Transverse colon (tissue), 4 donors: ENCODE results near the gene TTPAL. TPM values are rescaled to one million over a fixed set of nuclear protein-coding genes. Genes with fewer than 3 reads are reported as not detected.

Experiments
- DNase-seq: peaks from one replicate; pipeline ENCODE4 v3.0.0-alpha.2; 2019
- H3K27ac ChIP-seq, 4 donors: fragments of 200-600 bp; sonication (generic); 2 replicates each; pipeline ENCODE4 v1.5.1; 2016 to 2018; ENCODE audit warnings: inconsistent platforms in 4 of 4
- H3K27me3 ChIP-seq: fragments of 200-600 bp; sonication (generic); 2 replicates; pipeline ENCODE4 v1.5.1; 2017; ENCODE audit warnings: inconsistent platforms
- H3K36me3 ChIP-seq, 4 donors: fragments of 200-600 bp; sonication (generic); 2 replicates each; pipeline ENCODE4 v1.5.1; 2017 to 2019; ENCODE audit warnings: inconsistent platforms in 4 of 4
- H3K4me1 ChIP-seq, 4 donors: fragments of 200-600 bp; sonication (generic); 2 replicates each; pipeline ENCODE4 v1.5.1; 2017 to 2020; ENCODE audit warnings: inconsistent platforms in 4 of 4
- H3K4me3 ChIP-seq, 4 donors: fragments of 200-600 bp; sonication (generic); 1 replicate in 1 of 4; 2 replicates in 3 of 4; pipeline versions ENCODE4 v1.5.1 to v1.6.1; 2017 to 2019; ENCODE audit warnings: inconsistent platforms in 4 of 4
- H3K9me3 ChIP-seq, 2 donors: fragments of 200-600 bp; sonication (generic); 2 replicates each; pipeline ENCODE4 v1.5.1; 2017 to 2019; ENCODE audit warnings: inconsistent platforms in 2 of 2
- CTCF ChIP-seq, 5 experiments: fragments of 200-600 bp in 3 of 5; fragments of 450-650 bp in 2 of 5; sonication (generic) in 3 of 5; IDR thresholded peaks; 1 replicate in 2 of 5; 2 replicates in 3 of 5; pipeline ENCODE4 v1.5.1; 2016 to 2017; ENCODE audit warnings: antibody characterized with exemption in 5 of 5, inconsistent platforms in 3 of 5, mild to moderate bottlenecking in 2 of 5, moderate library complexity in 1 of 5
- EP300 ChIP-seq: sonication (generic); formaldehyde crosslinking; IDR thresholded peaks from one replicate; pipeline ENCODE4 v1.6.1; 2017; ENCODE audit warnings: antibody characterized with exemption, low read depth
- POLR2A ChIP-seq: fragments of 450-650 bp; IDR thresholded peaks from one replicate; pipeline ENCODE4 v1.6.1; 2016; ENCODE audit warnings: antibody characterized with exemption, mild to moderate bottlenecking, moderate library complexity
- POLR2AphosphoS5 ChIP-seq, 3 donors: sonication (generic); formaldehyde crosslinking; IDR thresholded peaks; one replicate each; pipeline ENCODE4 v1.6.1; 2016; ENCODE audit warnings: antibody characterized with exemption in 3 of 3
- WGBS, 2 donors: methylation state at CpG; one replicate each; pipeline ENCODE4 v1.1.5; 2018; ENCODE audit warnings: low coverage in 1 of 2; 5-methylcytosine and 5-hydroxymethylcytosine counted together
- in situ Hi-C, 4 donors: fragments of 200-750 bp; cut with MboI; loops; one replicate each; pipeline versions ENCODE4 v1.15.0 to v1.15.1; 2017; ENCODE audit warnings: low sequenced_read_pairs in 3 of 4, low pct_ligation_motif_present in 1 of 4, low pct_unique_long_range_greater_than_20kb in 1 of 4
- intact Hi-C: fragments of 100-400 bp; cut with DNase I; formaldehyde crosslinking; loops from one replicate; pipeline ENCODE4 v1.15.1; 2023; ENCODE audit warnings: low total_unique reads
- small RNA-seq, 4 donors: library from RNA; depleted of rRNA; stranded (forward); fragments of <200 nt; gene quantifications; one replicate each; pipeline ENCODE3, GENCODE V24; 2016
- total RNA-seq, 4 donors: library from RNA; depleted of rRNA; stranded (reverse); fragments of >200 nt; gene quantifications; one replicate each; pipeline ENCODE4 v1.1.0, GENCODE V29; 2016

The TTPAL gene
- total RNA-seq, 4 donors from 2014 or later = 6.8 to 20.9 (median 9.2) TPM

- TF ChIP-seq EP300 = no peak
- no peak for TF ChIP-seq POLR2A
- no peak for TF ChIP-seq POLR2AphosphoS5 (IDR thresholded peaks at IDR 0.05)
- no peak for TF ChIP-seq CTCF (IDR thresholded peaks at IDR 0.05)
- in situ Hi-C loops (no loop called here), intact Hi-C loops (no loop called here)
- Histone ChIP-seq H3K9me3 (no peaks in the 10 kb centered on the region), H3K4me1 (peaks cover 4 to 60% (median 21%) of the 10 kb centered on the region in 4 donors), H3K36me3 (no peaks in the 10 kb centered on the region), H3K27ac (peak overlapping the region in 2 of 4 donors; percentile 62 to 67), H3K27me3 (no peaks in the 10 kb centered on the region), H3K4me3 (no peak overlapping the region)
- 72 to 100% methylated on average over 1 to 6 of the region's 6 CpGs for WGBS, 2 donors
- no peak for DNase-seq
These were observed 65.2 kb downstream of the TTPAL start for GRCh38 chr20:44540834-44541233.

GRCh38 chr20:44541992-44542391, 66.3 kb downstream of the TTPAL start:
- no peak for DNase-seq
- H3K9me3 ChIP-seq = no peaks in the 10 kb centered on the region
- in situ Hi-C loops = no loop called here
- H3K27ac ChIP-seq = peak overlapping the region; percentile 26 to 67 (median 49)
- intact Hi-C loops = no loop called here
- H3K36me3 ChIP-seq = no peaks in the 10 kb centered on the region
- H3K27me3 ChIP-seq = no peaks in the 10 kb centered on the region
- 63 to 65% methylated on average over 4 of the region's 4 CpGs for WGBS, 2 donors
- H3K4me1 ChIP-seq = peaks cover 0 to 48% (median 17%) of the 10 kb centered on the region in 4 donors
- no peak overlapping the region for H3K4me3 ChIP-seq
- no peak for TF ChIP-seq POLR2AphosphoS5 (IDR thresholded peaks at IDR 0.05)
- TF ChIP-seq EP300 = no peak
- TF ChIP-seq CTCF (IDR thresholded peaks at IDR 0.05) = no peak
- no peak for TF ChIP-seq POLR2A

GRCh38 chr20:44542890-44543289, 67.2 kb downstream of the TTPAL start:
- Histone ChIP-seq H3K27ac (peak overlapping the region; percentile 26 to 67 (median 49)), H3K4me1 (peaks cover 0 to 44% (median 16%) of the 10 kb centered on the region in 4 donors), H3K9me3 (no peaks in the 10 kb centered on the region), H3K4me3 (no peak overlapping the region), H3K27me3 (no peaks in the 10 kb centered on the region), H3K36me3 (no peaks in the 10 kb centered on the region)
- in situ Hi-C loops (no loop called here), intact Hi-C loops (no loop called here)
- DNase-seq = no peak
- 38% methylated on average over 1 of the region's 1 CpG; no CpG with 5 or more reads in 1 of the 2 donors for WGBS, 2 donors
- TF ChIP-seq POLR2A (no peak), CTCF (IDR thresholded peaks at IDR 0.05) (no peak), EP300 (no peak), POLR2AphosphoS5 (IDR thresholded peaks at IDR 0.05) (no peak)

- TF ChIP-seq POLR2AphosphoS5 (IDR thresholded peaks at IDR 0.05) (no peak), CTCF (IDR thresholded peaks at IDR 0.05) (no peak), EP300 (no peak), POLR2A (no peak)
- in situ Hi-C loops (no loop called here), intact Hi-C loops (no loop called here)
- Histone ChIP-seq H3K27me3 (no peaks in the 10 kb centered on the region), H3K4me1 (peaks cover 0 to 45% (median 18%) of the 10 kb centered on the region in 4 donors), H3K9me3 (no peaks in the 10 kb centered on the region), H3K4me3 (no peak overlapping the region), H3K36me3 (no peaks in the 10 kb centered on the region), H3K27ac (peak overlapping the region; percentile 26 to 67 (median 49))
- 44 to 60% methylated on average over 3 of the region's 3 CpGs for WGBS, 2 donors
- DNase-seq = no peak
These were observed 67.7 kb downstream of the TTPAL start for GRCh38 chr20:44543358-44543757.

Small RNA genes lying within 50 kb of the gene (small RNA-seq; reads per million reads assigned to genes)
- 0 to 1.1 (median 0.19) reads per million in 4 donors for gene RPL37AP1

Other genes starting within 250 kb of the TTPAL start
- not detected for gene GDAP1L1, start 228.6 kb upstream of the TTPAL start, total RNA-seq
- 10 to 100 TPM in 2 of 4 donors, 1 to 10 TPM in 2; 4.1 to 12.4 (median 9.7) TPM for gene FITM2, start 164.7 kb upstream of the TTPAL start, total RNA-seq
- gene R3HDML, start 138.8 kb upstream of the TTPAL start, total RNA-seq = not detected
- gene HNF4A, start 120.2 kb upstream of the TTPAL start, total RNA-seq = 100 to 1,000 TPM; 173 to 471 (median 252) TPM
- 10 to 100 TPM; 19.3 to 85.7 (median 53.1) TPM for gene SERINC3, start 46.2 kb downstream of the TTPAL start, total RNA-seq
- gene PKIG, start 106.7 kb downstream of the TTPAL start, total RNA-seq = 100 to 1,000 TPM in 1 of 4 donors, 10 to 100 TPM in 3; 40.8 to 106 (median 80.4) TPM
- gene ADA, start 175.8 kb downstream of the TTPAL start, total RNA-seq = 1 to 10 TPM; 2.6 to 5.4 (median 2.9) TPM
- 10 to 100 TPM in 3 of 4 donors, 1 to 10 TPM in 1; 9.5 to 20.6 (median 15.9) TPM for gene CCN5, start 239.5 kb downstream of the TTPAL start, total RNA-seq